Activated B cell treated with CpG ODN at 0.5 μM for 24 hours (primary cell): ENCODE results near the gene STEAP3. TPM values are rescaled to one million over a fixed set of nuclear protein-coding genes. Genes with fewer than 3 reads are reported as not detected.
A peak's percentile ranks its signal among the peaks of the same experiment; 100 is the strongest.

Experiments used
- ATAC-seq: fragments of 200-7000 bp; cut with Tn5 transposase; one replicate; pipeline ENCODE4 v1.10.0; 2021; ENCODE audit warnings: low read depth, mild to moderate bottlenecking, moderate library complexity
- CTCF ChIA-PET: fragments of 350-600 bp; sonication (Branson Sonifier 250); formaldehyde crosslinking; loops from one replicate; lab custom pipeline; 2021; ENCODE audit warnings: antibody characterized with exemption; lab: Charles Lee
- POLR2A ChIA-PET: fragments of 350-600 bp; sonication (Branson Sonifier 250); formaldehyde crosslinking; loops from one replicate; lab custom pipeline; 2021; ENCODE audit warnings: antibody characterized with exemption; lab: Charles Lee
- DNase-seq: peaks from one replicate; pipeline ENCODE4 v3.0.0; 2022
- H3K27ac Mint-ChIP-seq: one replicate; pipeline ENCODE4 v1.8.0; 2020; ENCODE audit warnings: mixed read lengths
- H3K27me3 Mint-ChIP-seq: one replicate; pipeline ENCODE4 v1.8.0; 2021; ENCODE audit warnings: mixed read lengths
- H3K36me3 Mint-ChIP-seq: one replicate; pipeline ENCODE4 v1.8.0; 2021; ENCODE audit warnings: low read depth, mixed read lengths
- H3K4me1 Mint-ChIP-seq: one replicate; pipeline ENCODE4 v1.8.0; 2021; ENCODE audit warnings: mixed read lengths
- H3K4me3 Mint-ChIP-seq: one replicate; pipeline ENCODE4 v1.8.0; 2020; ENCODE audit warnings: mild to moderate bottlenecking, mixed read lengths
- H3K9me3 Mint-ChIP-seq: one replicate; pipeline ENCODE4 v1.8.0; 2020; ENCODE audit warnings: mixed read lengths
- CTCF ChIP-seq: fragments of 200-600 bp; IDR thresholded peaks from one replicate; pipeline ENCODE4 v1.8.0; 2022; ENCODE audit warnings: antibody characterized with exemption, mild to moderate bottlenecking
- intact Hi-C: fragments of 100-400 bp; cut with micrococcal nuclease; formaldehyde crosslinking; loops from one replicate; pipeline ENCODE4 v1.15.1; 2024
- total RNA-seq: library from RNA; stranded (reverse); gene quantifications from 2 replicates; pipeline ENCODE4 v1.2.3, GENCODE V29; 2022

Gene STEAP3
- total RNA-seq, 1 donor from 2014 or later: 1.1 TPM

- ATAC-seq (no peak), DNase-seq (no peak)
- Mint-ChIP-seq H3K9me3 (no peaks in the 10 kb centered on the region), H3K36me3 (no peaks in the 10 kb centered on the region), H3K27me3 (peaks cover 1% of the 10 kb centered on the region), H3K27ac (no peak overlapping the region), H3K4me1 (no peaks in the 10 kb centered on the region), H3K4me3 (no peak overlapping the region)
- ChIA-PET CTCF (no interaction called here), POLR2A (interaction anchor here (0.6 kb wide), 1 partner anchor 304 kb away, joined by 8 read pairs; no protein-coding TSS in a partner anchor)
- TF ChIP-seq CTCF: no peak
- intact Hi-C loops: loop anchor here (10.0 kb wide), 2 partner anchors 247 to 1217 kb away; no protein-coding TSS in a partner anchor
Measured at GRCh38 chr2:119261493-119262225, 38.0 kb downstream of the STEAP3 start.

GRCh38 chr2:119263025-119263424 is 39.4 kb downstream of the STEAP3 start:
- ChIA-PET POLR2A (no interaction called here), CTCF (no interaction called here)
- Mint-ChIP-seq H3K9me3 (no peaks in the 10 kb centered on the region), H3K27ac (no peak overlapping the region), H3K4me1 (no peaks in the 10 kb centered on the region), H3K27me3 (peaks cover 2% of the 10 kb centered on the region), H3K4me3 (no peak overlapping the region), H3K36me3 (no peaks in the 10 kb centered on the region)
- no peak for TF ChIP-seq CTCF
- intact Hi-C loops: loop anchor here (10.0 kb wide), 2 partner anchors 248 to 1218 kb away; no protein-coding TSS in a partner anchor
- no peak for DNase-seq
- no peak for ATAC-seq

GRCh38 chr2:119263656-119264055 is 40.0 kb downstream of the STEAP3 start:
- POLR2A ChIA-PET: no interaction called here
- no peaks in the 10 kb centered on the region for H3K36me3 Mint-ChIP-seq
- intact Hi-C loops: loop anchor here (2.0 to 10.0 kb wide), 3 partner anchors 39 to 1219 kb away; no protein-coding TSS in a partner anchor
- no peak for TF ChIP-seq CTCF
- peaks cover 2% of the 10 kb centered on the region for H3K27me3 Mint-ChIP-seq
- ATAC-seq (no peak), DNase-seq (no peak)
- no peaks in the 10 kb centered on the region for H3K9me3 Mint-ChIP-seq
- no peaks in the 10 kb centered on the region for H3K4me1 Mint-ChIP-seq
- CTCF ChIA-PET: interaction anchor here (1.2 kb wide), 1 partner anchor 383 kb away, joined by 9 read pairs; no protein-coding TSS in a partner anchor
- H3K27ac Mint-ChIP-seq: no peak overlapping the region
- H3K4me3 Mint-ChIP-seq: no peak overlapping the region

- ChIA-PET POLR2A (no interaction called here), CTCF (interaction anchor here (0.8 to 2.0 kb wide), 3 partner anchors 383 to 1218 kb away, joined by 3 to 16 read pairs (median 9); no protein-coding TSS in a partner anchor)
- no peaks in the 10 kb centered on the region for H3K4me1 Mint-ChIP-seq
- ATAC-seq: peak; percentile 56
- no peak for DNase-seq
- no peak overlapping the region for H3K27ac Mint-ChIP-seq
- peaks cover 4% of the 10 kb centered on the region for H3K9me3 Mint-ChIP-seq
- H3K36me3 Mint-ChIP-seq: no peaks in the 10 kb centered on the region
- peaks cover 2% of the 10 kb centered on the region for H3K27me3 Mint-ChIP-seq
- no peak for TF ChIP-seq CTCF
- intact Hi-C loops: loop anchor here (1.0 to 10.0 kb wide), 4 partner anchors 40 to 1220 kb away; no protein-coding TSS in a partner anchor
- no peak overlapping the region for H3K4me3 Mint-ChIP-seq
Measured at GRCh38 chr2:119264781-119265692, 41.4 kb downstream of the STEAP3 start.
